ENCODE measurements around the gene ADAMTS18.
"Not testable (repeated sequence)": the region's sequence is repeated elsewhere in the genome, so short reads cannot be mapped to it uniquely, and the experiment has no call there.

The ADAMTS18 gene

DNA sequence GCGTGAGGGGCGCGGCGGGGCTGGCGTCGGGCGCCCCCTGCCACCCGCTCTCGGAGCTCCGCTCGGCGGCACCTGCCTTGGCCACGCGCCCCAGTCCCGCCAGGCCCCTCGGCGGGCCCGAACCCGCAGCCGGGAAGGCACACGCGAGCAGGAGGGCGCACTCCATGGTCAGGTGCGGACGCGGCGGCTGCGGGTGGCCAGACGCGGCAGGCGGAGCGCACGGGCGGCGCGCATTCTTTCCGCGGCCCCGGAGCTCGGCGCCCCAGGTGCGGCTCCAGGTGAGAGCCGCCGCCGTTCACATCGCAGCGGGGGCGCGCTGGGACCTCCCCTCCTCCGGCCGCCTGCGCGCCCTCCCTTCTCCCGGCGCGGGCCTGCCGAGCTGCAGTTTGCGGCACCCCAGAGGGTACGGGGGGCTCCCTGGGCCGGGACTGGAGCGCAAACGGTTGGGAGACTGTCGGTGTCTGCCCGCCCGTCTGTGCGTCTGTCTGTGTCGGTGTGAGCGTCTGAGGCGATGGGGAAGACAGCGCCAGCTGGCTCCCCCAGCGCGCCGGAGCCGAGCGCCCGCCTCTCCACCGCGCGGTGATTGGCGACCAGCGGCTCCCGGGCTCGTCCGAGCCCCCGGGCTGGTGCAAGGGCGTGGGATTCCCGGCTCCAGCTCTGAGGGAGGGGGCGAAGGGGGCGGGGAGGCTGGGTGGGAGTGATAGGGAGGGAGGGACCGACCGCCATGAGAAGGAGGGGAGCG is at the start of gene ADAMTS18:
TSS of gene ADAMTS18 (minus strand) at position 505 of the 742 bp plus-strand sequence. CDS start at position 166, 339 bp downstream.
- no peak for DNase-seq

- no peak for DNase-seq
Observed at GRCh38 chr16:77480681-77481315, 46.0 kb upstream of the ADAMTS18 start.

DNA sequence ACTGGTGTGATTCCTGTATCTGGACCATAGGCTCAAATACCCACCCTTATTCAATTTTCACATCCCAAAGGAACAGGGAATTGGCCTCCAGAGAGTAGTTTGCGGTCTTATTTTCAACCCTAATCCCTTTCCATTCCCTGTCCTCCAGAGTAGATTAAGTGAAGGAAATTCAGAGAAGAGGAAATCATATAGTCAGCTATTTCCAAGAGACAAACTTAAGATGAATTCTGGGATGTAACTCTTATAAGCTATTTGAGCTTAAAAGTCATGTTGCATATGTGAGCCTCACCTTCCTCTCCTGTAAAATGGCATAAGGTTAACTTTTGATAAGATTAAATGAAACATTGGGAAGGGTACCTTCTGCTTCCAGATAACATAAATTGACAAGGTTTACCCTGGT is 37.4 kb upstream of the ADAMTS18 start:
- DNase-seq = no peak

GRCh38 chr16:77470851-77471250 is 36.0 kb upstream of the ADAMTS18 start:
- no peak for DNase-seq

DNA sequence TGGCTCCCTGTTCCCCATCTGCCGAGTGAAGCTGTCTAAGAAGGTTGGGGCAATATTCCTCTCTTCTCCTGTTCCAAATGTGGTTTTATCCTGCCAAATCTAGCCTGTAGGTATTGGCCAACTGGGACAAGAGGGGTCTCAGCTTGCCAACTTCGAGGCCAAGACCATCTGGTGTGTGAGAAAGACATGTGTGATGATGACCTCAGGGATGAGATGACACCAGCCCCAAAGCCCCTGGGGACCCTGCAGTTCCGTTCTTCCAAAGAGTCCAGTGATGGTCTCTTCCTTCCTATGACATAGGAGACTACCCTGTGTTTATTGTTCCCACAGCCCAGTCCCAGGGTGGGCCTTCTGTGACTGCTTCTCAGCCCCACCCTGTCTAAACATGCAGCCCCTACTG is 34.8 kb upstream of the ADAMTS18 start:
- no peak for DNase-seq

GRCh38 chr16:77468831-77469230 is 34.0 kb upstream of the ADAMTS18 start:
- DNase-seq = no peak

DNA sequence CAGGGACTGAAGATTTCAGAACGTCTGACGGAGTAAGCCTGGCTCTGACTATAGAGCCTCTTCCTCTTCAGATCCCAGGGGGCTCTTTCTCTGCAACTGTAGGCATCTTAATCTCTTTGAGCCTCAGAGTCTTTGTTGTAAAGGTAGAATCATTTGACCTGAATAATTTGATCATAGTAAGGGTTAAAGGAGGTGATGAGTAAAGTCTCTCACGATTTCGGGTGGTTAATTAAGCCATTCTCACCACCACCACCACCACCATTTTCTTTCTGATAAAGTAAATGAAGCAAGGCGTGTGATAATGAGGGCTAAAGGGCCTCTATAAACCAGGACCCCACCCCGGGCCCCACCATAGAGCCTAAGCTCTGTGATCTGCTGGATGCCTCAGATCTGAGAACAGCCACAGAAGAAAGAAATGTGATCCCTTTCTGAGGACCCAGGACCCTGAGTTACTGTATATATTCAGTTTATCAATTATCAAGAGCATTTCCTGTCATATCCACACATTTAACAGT is 33.0 kb upstream of the ADAMTS18 start:
- no peak for DNase-seq

GRCh38 chr16:77463659-77464058 is 28.8 kb upstream of the ADAMTS18 start:
- not testable (repeated sequence) for DNase-seq

DNA sequence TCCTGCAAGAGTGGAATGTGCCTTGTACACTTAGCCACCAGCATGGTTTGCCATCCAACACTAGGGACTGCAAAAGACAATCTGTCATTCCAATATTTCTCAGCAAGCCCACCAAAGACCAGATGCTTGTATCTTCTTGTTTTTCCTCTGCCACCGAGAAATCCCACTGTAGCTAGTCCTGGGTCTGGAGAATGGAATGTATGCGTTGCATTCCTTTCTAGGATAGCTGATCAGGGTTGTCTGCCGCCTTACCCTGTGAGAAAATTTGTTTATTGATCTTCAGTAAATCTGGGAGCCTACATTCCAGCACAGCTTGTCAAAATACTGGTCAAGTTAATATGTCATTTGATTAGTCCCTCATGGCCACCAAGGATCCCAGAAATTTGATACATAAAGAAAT is 28.1 kb upstream of the ADAMTS18 start:
- DNase-seq = no peak

GRCh38 chr16:77459534-77460254 is 24.9 kb upstream of the ADAMTS18 start:
- DNase-seq = no peak

GRCh38 chr16:77457046-77457445 is 22.2 kb upstream of the ADAMTS18 start:
- no peak for DNase-seq

GRCh38 chr16:77452243-77452642 is 17.4 kb upstream of the ADAMTS18 start:
- no peak for DNase-seq

GRCh38 chr16:77450790-77451487 is 16.1 kb upstream of the ADAMTS18 start:
- DNase-seq = peak; percentile 97

DNA sequence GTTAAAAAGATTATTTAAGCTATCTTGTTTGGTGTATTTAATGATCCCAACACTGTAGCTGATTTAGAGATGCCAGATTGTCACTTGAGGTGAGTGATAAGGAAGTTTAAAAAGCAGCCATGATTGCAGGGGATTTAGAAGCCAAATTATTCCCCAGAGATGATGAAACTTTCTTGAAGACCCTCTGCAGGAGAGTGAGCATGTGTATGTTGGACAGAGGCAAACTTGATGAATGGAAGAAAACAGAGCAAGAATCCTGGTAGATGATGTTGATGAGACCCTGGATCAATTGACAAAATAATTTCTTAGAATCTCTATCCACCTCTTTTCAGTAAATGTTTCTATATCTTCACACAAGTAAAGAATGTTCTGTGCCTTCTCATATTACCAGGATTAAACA is 14.4 kb upstream of the ADAMTS18 start:
- DNase-seq = no peak

- no peak for DNase-seq
Observed at GRCh38 chr16:77445324-77445723, 10.5 kb upstream of the ADAMTS18 start.

- no peak for DNase-seq
Observed at GRCh38 chr16:77444147-77444460, 9.3 kb upstream of the ADAMTS18 start.

DNA sequence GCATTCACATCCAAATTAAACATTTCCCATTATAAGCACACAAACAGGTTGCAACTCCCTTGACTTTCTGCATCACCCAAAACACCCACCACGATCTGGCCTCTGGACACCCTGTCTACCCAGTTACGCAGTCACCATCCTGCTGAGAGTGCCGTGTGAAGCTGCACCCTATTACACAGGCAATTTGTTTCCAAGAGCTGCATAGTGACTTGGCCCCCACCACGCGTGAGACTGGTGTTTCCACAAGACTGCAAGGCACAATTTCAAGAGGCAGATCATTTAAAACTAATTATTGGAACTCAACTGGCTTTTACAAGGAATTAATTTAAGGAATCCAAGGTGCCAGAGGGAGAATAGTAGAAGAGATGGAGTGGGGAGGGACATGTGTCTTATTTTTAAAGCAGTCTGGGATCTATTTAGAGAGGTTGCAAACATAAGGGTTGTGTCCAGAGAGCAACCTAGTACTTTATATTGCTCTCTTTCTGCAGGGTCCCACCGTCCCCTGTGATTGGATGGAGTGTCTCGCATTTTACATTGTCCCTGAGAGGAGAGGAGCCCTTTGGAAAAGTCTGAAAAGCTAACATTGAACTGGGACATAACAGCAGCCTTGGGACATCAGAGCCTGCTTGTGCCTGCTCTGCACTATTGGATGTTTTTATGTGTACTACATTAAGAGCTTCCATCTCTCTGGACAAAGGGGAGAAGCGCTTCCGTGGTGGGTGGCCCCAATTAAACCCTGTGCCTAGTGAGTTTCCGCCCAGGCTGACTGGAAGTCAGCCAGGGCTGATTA is 8.7 kb upstream of the ADAMTS18 start:
- peak; percentile 19 for DNase-seq

DNA sequence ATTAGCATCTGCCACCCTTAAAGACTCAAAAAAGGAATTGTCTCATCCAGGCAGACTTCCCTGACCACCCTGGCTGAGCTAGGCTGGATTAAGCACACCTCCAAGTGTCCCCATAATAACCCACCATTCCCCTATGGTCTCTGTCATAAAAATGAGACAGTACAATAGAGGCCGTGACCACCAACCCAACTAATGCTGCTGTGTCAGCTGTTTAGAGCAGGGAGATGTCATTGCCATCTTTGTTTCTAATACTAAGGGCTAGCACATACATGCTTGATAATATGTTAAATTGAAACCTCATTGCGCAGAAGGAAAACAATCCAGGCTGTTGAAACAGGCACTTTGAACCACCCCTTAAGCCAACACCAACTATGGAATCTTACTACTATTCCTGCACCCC is 7.2 kb upstream of the ADAMTS18 start:
- no peak for DNase-seq

DNA sequence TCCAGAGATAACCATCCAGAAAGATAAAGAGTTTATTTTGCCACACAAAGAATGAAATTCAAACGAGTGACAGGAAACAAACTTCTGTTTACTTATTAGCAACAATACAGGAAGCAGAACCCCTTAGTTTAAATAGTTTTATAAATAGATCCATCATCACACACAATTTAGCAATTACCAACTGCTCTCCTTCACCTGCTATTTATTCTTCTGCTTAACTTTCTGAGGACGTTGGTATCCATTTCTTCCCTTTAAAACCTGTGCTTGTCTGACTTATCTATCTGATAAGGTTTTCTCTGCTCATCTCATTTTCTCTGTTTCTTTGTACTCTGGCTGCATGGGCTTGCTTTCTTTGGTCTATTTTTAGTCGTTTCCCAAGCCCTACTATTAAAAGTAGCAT is 4.3 kb upstream of the ADAMTS18 start:
- no peak for DNase-seq

GRCh38 chr16:77437859-77438258 is 3.0 kb upstream of the ADAMTS18 start:
- DNase-seq = no peak

DNA sequence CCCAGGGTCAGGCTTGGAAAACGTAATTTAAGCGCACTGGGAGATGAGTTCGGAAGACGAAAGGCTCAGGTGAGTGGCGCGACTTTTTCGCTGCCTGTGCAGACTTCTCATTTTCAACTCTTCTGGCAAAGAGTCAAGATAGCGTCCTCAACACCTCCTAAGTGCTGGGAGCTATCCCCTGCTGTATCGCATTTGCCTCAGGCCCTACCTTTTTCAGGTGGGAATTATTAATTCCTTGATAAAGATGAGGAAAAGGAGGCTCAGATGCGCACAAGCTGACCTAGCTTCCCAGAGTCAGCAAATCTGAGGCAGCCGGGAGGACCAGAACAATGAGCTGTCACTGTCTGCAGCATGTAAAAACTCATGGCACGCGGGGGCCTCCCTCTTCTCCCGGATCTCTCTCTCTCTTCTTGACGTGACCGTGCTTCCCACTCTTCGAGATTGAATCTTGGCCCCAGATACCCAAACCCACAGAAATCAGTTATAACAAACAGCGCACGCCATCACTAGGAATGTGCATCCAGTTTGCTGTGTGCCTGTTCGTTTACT is 512 bp upstream of the ADAMTS18 start:
- DNase-seq = no peak

- DNase-seq = no peak
Observed at GRCh38 chr16:77434022-77434529, 758 bp downstream of the ADAMTS18 start.
